GM19035 (cell line): ENCODE results near the gene DCPS.
"Not testable (repeated sequence)": the region's sequence is repeated elsewhere in the genome, so short reads cannot be mapped to it uniquely, and the experiment has no call there.

Experiments used
- ATAC-seq: cut with Tn5 transposase; IDR thresholded peaks from one replicate; pipeline ENCODE4 v1.9.1; 2021; ENCODE audit not compliant: unreplicated experiment

DCPS gene

DNA sequence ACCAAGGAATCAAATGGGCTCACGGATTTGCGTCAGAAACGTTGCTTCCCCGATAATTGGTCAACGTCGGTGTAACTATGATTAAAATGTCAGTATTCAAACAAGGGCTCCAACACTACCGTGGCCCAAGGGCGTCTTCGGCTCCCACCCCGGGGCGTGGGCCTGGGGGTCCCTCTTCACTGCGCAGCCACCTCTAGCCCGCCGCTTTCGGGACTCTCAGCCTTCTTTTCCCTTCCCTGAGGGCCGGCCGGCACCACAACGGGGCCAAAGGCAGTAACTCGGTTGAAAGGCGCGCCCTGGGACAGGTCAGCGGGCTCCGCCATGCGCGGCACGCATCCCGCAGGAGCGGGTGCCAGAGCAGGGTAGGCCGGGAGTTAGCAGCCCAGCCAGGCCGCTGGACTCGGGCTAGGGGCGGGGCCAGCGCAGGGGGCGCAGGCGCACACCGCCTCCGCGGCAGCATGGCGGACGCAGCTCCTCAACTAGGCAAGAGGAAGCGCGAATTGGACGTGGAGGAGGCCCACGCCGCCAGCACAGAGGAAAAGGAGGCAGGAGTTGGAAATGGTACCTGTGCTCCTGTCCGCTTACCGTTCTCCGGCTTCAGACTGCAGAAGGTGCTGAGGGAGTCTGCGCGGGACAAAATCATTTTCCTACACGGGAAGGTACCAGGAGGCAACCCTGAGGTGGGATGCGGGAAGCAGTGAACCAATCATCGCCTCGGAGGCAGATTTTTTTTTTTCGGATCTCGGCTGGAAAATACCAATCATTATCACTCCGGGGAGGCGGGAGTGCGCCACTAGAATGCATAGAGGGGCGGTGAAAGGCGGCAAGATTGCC is at the start of gene DCPS:
DCPS (plus strand) TSS at position 438 of the 834 bp plus-strand sequence; CDS start at position 459, 21 bp downstream.
- ATAC-seq = peak; percentile 86

DNA sequence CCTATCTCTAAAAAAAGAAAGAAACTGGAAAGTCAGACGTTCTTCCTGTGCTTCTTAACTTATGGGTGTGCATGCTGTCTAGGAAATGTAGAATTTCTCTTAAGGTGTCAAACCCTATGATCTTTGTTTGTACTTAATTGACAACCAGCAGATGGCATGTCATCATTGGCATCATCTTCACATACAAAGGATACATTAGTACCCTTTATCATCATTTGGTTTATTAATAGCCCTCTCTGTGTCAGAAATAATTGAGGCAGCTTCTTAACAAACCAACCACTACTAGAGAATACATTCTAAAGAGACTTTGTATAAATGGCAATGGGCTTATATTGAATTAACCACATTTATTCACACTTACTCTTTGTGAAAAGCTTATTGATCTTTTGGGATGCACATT is 49.0 kb upstream of the DCPS start:
- ATAC-seq = no peak

DNA sequence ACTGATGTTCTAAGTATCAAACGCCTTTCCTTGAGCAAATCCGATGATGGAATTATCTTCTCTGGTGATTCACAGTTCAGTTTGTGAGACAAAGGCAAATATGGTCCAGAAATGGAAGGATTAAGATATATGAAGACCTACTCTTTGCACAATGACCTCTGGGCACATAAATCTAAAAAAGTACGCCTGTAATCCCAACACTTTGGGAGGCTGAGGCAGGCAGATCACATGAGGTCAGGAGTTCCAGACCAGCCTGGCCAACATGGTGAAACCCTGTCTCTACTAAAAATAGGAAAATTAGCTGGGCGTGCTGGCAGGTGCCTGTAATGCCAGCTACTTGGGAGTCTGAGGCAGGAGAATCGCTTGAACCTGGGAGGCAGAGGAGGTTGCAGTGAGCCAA is 48.4 kb upstream of the DCPS start:
- not testable (repeated sequence) for ATAC-seq

- no peak for ATAC-seq
Measured at GRCh38 chr11:126256216-126256615, 47.6 kb upstream of the DCPS start.

- no peak for ATAC-seq
Measured at GRCh38 chr11:126257144-126257543, 46.7 kb upstream of the DCPS start.

- ATAC-seq = no peak
Measured at GRCh38 chr11:126257764-126258163, 46.1 kb upstream of the DCPS start.

GRCh38 chr11:126262216-126262615 is 41.6 kb upstream of the DCPS start:
- ATAC-seq = no peak

DNA sequence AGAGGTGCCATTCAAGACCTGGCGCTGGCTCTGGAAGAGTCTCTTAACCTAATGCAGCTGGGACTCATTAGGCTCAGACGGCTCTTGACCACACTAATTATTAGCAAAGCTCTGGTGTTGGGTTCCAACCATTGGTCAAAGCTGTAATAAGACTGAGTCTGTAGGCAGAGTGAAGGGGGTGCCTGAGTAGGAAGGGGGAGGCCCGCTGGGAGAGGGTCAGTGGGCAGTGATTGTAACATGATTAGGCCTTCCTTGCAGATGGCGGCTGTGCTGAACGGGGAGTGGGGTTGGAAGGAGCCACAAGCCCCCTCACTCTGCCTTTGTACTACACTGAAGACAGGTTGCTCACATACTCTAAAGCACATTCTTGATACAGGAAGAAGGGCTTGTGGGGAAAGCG is 40.4 kb upstream of the DCPS start:
- no peak for ATAC-seq

DNA sequence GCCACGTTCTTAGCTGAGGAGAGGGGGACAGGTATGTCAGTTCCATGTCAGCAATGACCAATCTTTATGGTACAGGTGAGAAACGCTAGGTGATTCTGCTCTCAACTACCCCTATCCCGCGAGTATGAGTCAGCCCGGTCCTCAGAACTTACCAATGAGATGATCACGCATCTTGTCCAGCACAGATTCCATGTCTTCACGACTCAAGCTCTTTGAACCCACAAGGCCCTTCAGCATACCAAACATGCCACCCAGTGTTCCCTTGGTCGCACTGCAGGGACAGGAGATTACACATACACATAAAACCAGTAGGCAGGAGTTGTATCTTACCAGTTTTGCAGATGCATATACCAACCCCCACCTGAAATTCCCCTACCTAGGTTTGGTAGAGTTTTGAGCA is 38.0 kb upstream of the DCPS start:
- no peak for ATAC-seq

GRCh38 chr11:126267650-126268049 is 36.2 kb upstream of the DCPS start:
- no peak for ATAC-seq

DNA sequence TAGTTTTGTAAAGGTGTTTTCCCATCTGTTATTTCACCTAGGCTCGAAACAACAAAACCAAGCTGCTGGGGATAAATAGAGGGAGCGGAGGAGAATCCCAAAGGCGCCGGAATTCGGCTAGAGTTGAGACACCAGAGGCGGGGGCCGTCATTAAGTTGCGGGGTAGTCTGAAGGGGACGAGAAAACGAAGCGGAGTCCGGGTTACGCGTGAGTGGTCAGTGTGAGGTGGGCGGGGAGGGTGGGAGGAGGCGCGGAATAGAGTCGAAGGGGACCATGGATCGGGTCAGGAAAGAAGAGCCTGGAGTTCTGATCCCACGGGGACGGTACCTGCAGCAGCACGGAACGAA is 35.5 kb upstream of the DCPS start:
- ATAC-seq = peak; percentile 7

DNA sequence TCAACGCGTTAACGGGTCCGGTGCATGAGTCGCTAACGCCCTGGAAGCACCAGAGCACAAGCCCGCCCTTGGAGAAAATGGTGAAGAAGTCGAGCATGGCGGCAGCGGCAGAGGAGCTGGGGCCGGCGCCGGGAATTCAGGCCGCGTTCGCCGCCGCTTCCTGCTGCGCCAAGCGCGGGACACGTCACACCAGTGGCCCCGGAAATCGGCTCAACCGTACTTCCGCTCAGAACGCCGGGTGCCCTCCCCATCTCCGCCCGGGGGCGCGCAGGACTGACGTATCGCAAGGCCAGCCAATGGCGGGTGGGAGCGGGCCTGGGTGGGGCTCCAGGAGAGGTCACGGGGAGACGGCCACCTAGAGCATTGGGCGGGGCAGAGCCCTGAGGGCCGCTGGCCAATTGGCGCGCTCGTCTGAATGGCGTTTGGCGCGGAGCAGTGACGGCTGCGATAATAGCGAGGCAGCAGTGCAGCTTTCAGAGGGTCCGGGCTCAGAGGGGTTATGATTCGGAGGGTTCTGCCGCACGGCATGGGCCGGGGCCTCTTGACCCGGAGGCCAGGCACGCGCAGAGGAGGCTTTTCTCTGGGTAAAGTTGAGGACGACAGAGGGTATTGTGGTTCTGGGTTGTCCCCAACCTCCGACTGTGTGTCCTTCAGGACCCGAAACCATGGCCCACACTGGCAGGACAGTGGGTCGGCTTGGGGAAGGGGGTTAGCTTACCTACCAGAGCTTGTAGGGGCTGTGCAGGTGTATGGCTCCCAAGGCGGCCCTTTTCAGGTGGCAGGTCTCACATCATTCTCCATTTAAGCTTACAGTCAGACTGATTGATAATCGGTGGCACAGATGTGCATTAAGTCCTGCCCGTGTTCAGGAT is 34.9 kb upstream of the DCPS start, which contains the start of the genes FOXRED1 and SRPRA:
FOXRED1 (plus strand) TSS at position 447 of the 872 bp plus-strand sequence; CDS start at position 500, 53 bp downstream.
SRPRA (minus strand) TSS at position 188 of the 872 bp plus-strand sequence; CDS start at position 97, 91 bp downstream.
- ATAC-seq = peak; percentile 99

DNA sequence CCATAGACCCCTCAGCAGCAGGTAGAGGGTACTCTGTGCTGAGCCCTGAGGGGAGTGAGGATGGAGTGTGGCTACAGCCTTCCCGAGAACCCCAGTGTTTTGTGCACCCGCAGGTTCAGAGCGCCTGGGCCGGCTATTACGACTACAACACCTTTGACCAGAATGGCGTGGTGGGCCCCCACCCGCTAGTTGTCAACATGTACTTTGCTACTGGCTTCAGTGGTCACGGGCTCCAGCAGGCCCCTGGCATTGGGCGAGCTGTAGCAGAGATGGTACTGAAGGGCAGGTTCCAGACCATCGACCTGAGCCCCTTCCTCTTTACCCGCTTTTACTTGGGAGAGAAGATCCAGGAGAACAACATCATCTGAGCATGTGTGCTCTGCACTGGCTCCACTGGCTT is 26.5 kb upstream of the DCPS start:
- ATAC-seq = no peak

DNA sequence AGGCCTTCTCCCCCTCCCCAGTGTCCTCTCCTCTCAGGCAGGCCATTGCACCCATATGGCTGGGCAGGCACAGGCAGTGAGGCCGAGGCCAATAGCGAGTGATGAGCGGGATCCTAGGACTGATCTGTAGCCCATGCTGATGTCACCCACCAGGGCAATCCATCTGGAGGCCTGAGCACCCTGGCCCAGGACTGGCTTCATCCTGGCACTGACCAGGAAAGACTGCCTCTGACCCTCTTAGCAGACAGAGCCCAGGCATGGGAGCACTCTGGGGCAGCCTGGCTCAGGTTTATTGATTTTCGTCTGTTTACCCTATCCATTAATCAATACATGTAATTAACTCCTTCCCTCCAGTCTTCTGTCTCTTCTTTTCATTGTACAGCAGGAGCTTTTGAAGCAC is 26.1 kb upstream of the DCPS start:
- ATAC-seq = no peak

DNA sequence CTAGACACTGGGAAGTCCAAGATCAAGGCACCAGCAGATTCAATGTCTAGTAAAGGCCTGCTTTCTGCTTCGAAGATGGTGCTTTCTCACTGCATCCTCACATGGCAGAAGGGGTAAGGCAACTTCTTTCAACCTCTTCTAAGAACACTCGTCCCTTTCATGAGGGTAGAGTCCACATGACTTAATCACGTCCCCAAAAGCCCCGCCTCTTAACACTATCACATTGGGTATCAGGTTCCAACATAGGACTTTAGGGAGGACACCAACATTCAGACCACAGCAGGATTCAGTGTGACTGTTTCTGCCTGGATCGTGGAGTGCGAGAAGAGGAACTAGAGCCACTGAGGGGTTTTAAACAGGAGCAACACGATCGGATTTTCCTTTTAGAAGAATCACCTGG is 24.7 kb upstream of the DCPS start:
- ATAC-seq = no peak

DNA sequence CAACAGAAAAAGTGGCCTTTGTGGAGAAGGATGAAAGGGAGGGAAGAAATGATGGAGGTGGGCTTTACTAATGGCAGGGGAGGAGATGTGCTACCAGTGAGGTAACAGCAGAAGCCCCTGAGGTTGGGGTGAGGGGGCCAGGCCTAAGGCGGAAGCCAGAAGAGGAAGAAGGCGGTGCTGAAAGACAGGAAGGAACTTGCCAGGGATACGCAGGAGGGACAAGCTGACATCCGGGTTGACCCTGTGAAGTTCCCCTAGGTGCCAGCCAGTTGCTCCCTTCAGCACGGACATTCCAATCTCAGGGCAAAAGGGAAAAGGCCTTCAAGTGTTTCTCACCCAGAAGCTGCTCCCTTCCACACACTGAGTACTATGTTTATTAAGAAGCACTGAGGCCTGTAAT is 23.3 kb upstream of the DCPS start:
- no peak for ATAC-seq

GRCh38 chr11:126281245-126281644 is 22.6 kb upstream of the DCPS start:
- no peak for ATAC-seq

DNA sequence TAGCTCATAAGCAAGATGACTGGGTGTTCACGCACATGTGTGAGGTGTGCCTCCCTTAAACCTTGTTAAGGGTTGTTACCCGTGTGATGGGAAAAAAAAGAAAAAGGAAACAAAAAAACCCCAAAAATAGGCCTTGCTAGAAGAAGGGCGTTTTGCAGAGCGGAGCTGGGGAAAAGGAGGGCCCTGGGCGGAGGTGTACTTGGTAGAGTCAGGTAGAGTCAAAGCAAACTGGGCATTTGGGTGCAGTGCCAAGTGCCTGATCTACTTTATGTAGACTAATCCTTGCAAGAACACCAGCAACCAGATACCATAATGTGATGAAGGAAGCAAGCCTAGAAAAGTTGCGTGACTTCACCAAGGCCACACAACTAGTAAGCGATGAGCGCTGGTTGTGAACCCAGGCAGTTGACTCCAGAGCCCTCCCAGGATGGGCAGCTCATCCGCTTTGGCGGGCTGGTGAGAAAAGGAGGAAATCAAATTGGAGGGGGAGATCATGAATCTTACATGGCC is 22.1 kb upstream of the DCPS start:
- ATAC-seq = no peak

- peak; percentile 29 for ATAC-seq
Measured at GRCh38 chr11:126282361-126282735, 21.5 kb upstream of the DCPS start.

- peak; percentile 57 for ATAC-seq
Measured at GRCh38 chr11:126282736-126283591, 20.9 kb upstream of the DCPS start, which contains the start of gene TIRAP. Gene TIRAP (plus strand): TSS chr11:126283093. CDS start chr11:126290895, 7,802 bp downstream.

DNA sequence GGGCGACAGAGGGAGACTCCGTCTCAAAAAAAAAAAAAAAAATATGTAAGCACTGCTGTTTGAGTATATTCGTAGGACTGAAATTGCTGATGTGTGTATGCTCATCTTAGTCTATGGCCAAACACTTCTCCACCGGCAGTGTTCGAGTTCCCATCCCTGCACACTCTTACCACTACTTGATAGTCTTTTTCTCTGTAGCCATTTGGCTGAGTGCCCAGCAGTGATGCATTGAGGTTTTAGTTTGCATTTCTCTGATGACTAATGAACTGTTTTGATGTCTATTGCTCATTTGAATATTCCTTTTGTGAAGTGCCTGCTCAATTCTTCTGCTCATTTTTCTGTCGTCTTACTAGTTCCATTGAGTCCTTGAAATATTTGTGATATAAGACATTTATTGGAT is 19.0 kb upstream of the DCPS start:
- peak; percentile 56 for ATAC-seq
